Measurements from ENCODE around the gene SLC10A1.

Gene SLC10A1

GRCh38 chr14:69789118-69789640 lies 7.9 kb downstream of the SLC10A1 start:
- TF ChIP-seq, protein P1, sequence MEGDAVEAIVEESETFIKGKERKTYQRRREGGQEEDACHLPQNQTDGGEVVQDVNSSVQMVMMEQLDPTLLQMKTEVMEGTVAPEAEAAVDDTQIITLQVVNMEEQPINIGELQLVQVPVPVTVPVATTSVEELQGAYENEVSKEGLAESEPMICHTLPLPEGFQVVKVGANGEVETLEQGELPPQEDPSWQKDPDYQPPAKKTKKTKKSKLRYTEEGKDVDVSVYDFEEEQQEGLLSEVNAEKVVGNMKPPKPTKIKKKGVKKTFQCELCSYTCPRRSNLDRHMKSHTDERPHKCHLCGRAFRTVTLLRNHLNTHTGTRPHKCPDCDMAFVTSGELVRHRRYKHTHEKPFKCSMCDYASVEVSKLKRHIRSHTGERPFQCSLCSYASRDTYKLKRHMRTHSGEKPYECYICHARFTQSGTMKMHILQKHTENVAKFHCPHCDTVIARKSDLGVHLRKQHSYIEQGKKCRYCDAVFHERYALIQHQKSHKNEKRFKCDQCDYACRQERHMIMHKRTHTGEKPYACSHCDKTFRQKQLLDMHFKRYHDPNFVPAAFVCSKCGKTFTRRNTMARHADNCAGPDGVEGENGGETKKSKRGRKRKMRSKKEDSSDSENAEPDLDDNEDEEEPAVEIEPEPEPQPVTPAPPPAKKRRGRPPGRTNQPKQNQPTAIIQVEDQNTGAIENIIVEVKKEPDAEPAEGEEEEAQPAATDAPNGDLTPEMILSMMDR (IDR thresholded peaks at IDR 0.05; ENCODE audit: low read depth, low read length, poor library complexity, severe bottlenecking), result no peak
- TF ChIP-seq EZH2phosphoT487 (IDR thresholded peaks at IDR 0.05; ENCODE audit: borderline replicate concordance, low read length), result no peak
- Histone ChIP-seq H3K36me3 (ENCODE audit: control insufficient read depth, low read length) (no peaks in the 10 kb centered on the region), H3K27ac (ENCODE audit: low read depth, low read length) (no peak overlapping the region), H3K4me1 (ENCODE audit: control insufficient read depth, low read length) (peaks cover 8% of the 10 kb centered on the region), H3K4me3 (ENCODE audit: low read length) (no peak overlapping the region), H3K79me2 (ENCODE audit: control insufficient read depth, low read length) (no peaks in the 10 kb centered on the region), H3F3A (ENCODE audit: control insufficient read depth, insufficient read depth) (peaks cover 7% of the 10 kb centered on the region; the same call in 1 of the 2 replicates), H3K9me3 (ENCODE audit: control insufficient read depth, insufficient read depth, low read length) (no peaks in the 10 kb centered on the region), H3K9me2 (replicated peaks; ENCODE audit: control insufficient read depth, low read length) (no peaks in the 10 kb centered on the region), H4K20me1 (ENCODE audit: control insufficient read depth, insufficient read depth, low read depth, low read length) (no peaks in the 10 kb centered on the region), H3K27me3 (ENCODE audit: control insufficient read depth, low read length) (no peaks in the 10 kb centered on the region), H3K4me2 (ENCODE audit: low read length) (no peak overlapping the region)

DNA sequence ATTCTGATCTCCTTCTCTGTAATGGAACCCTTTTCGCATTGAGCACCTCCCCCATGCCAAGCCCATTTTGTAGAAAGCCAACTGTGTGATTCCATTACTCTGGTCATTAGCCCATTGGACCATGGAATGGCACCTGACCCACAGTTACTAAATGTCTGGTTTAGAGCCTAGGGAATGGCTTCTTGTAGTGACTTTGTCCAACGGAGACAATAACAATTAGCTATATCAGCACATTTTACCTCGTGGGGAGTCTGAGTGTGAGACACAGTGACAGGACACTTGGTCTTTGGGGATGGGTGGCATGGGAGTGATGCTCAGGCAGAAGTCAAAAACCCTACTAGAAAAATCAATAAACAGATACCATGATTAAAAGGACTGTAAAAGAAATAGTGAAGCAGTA lies 10.4 kb downstream of the SLC10A1 start:
- H3K27ac ChIP-seq (ENCODE audit: low read depth, low read length), result no peak overlapping the region
- TF ChIP-seq, protein P1 (IDR thresholded peaks at IDR 0.05; ENCODE audit: low read depth, low read length, poor library complexity, severe bottlenecking), result no peak
- no peak for TF ChIP-seq EZH2phosphoT487 (IDR thresholded peaks at IDR 0.05; ENCODE audit: borderline replicate concordance, low read length)
- no peaks in the 10 kb centered on the region for H3K27me3 ChIP-seq (ENCODE audit: control insufficient read depth, low read length)
- no peaks in the 10 kb centered on the region for H3K36me3 ChIP-seq (ENCODE audit: control insufficient read depth, low read length)
- no peaks in the 10 kb centered on the region for H3K9me2 ChIP-seq (replicated peaks; ENCODE audit: control insufficient read depth, low read length)
- no peaks in the 10 kb centered on the region for H4K20me1 ChIP-seq (ENCODE audit: control insufficient read depth, insufficient read depth, low read depth, low read length)
- no peaks in the 10 kb centered on the region for H3K79me2 ChIP-seq (ENCODE audit: control insufficient read depth, low read length)
- no peak overlapping the region for H3K4me2 ChIP-seq (ENCODE audit: low read length)
- H3K4me3 ChIP-seq (ENCODE audit: low read length), result no peak overlapping the region
- peaks cover 8% of the 10 kb centered on the region for H3K4me1 ChIP-seq (ENCODE audit: control insufficient read depth, low read length)
- peaks cover 7% of the 10 kb centered on the region; the same call in 1 of the 2 replicates for H3F3A ChIP-seq (ENCODE audit: control insufficient read depth, insufficient read depth)
- H3K9me3 ChIP-seq (ENCODE audit: control insufficient read depth, insufficient read depth, low read length), result no peaks in the 10 kb centered on the region

GRCh38 chr14:69784942-69785341 lies 12.1 kb downstream of the SLC10A1 start:
- H3K4me1 ChIP-seq (ENCODE audit: control insufficient read depth, low read length), result peaks cover 2% of the 10 kb centered on the region
- no peaks in the 10 kb centered on the region for H3K9me3 ChIP-seq (ENCODE audit: control insufficient read depth, insufficient read depth, low read length)
- no peaks in the 10 kb centered on the region for H3K9me2 ChIP-seq (replicated peaks; ENCODE audit: control insufficient read depth, low read length)
- no peaks in the 10 kb centered on the region for H3K27me3 ChIP-seq (ENCODE audit: control insufficient read depth, low read length)
- H3K4me3 ChIP-seq (ENCODE audit: low read length), result no peak overlapping the region
- peaks cover 4% of the 10 kb centered on the region for H3K36me3 ChIP-seq (ENCODE audit: control insufficient read depth, low read length)
- no peaks in the 10 kb centered on the region for H3K79me2 ChIP-seq (ENCODE audit: control insufficient read depth, low read length)
- no peak for TF ChIP-seq EZH2phosphoT487 (IDR thresholded peaks at IDR 0.05; ENCODE audit: borderline replicate concordance, low read length)
- TF ChIP-seq, protein P1 (IDR thresholded peaks at IDR 0.05; ENCODE audit: low read depth, low read length, poor library complexity, severe bottlenecking), result no peak
- no peaks in the 10 kb centered on the region for H4K20me1 ChIP-seq (ENCODE audit: control insufficient read depth, insufficient read depth, low read depth, low read length)
- peaks cover 11% of the 10 kb centered on the region for H3F3A ChIP-seq (ENCODE audit: control insufficient read depth, insufficient read depth)
- H3K27ac ChIP-seq (ENCODE audit: low read depth, low read length), result no peak overlapping the region
- H3K4me2 ChIP-seq (ENCODE audit: low read length), result no peak overlapping the region

All from DOHH2 (cell line).